Putamen (tissue), 1 donor: ENCODE results near the gene SOX6.

Experiments
- DNase-seq: peaks from one replicate; pipeline ENCODE4 v3.0.0-alpha.2; 2016; ENCODE audit warnings: low spot score

Gene SOX6

GRCh38 chr11:15957234-15957633 is 399.1 kb downstream of the SOX6 start:
- DNase-seq, result no peak

DNA sequence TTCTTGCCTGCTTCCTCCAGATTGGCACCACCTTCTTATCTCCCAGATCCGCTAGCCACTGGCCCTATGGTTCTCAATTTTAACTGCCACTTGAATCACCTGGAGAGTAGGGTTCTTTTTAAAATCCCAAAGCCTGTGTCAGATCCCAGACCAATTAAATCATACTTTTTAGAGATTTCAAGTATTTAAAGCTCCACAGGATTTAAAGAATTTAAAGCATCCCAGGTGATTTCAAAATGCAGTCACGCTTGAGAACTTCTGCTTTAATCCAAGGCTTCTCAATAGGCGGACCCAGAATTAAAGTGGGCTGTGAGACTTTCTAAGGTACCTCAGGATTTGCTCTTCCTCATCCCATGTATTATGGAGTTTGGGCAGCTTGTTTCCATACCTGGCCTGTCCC is 400.0 kb downstream of the SOX6 start:
- DNase-seq, result no peak

- no peak for DNase-seq
These were observed 400.8 kb downstream of the SOX6 start for GRCh38 chr11:15955595-15955994.

DNA sequence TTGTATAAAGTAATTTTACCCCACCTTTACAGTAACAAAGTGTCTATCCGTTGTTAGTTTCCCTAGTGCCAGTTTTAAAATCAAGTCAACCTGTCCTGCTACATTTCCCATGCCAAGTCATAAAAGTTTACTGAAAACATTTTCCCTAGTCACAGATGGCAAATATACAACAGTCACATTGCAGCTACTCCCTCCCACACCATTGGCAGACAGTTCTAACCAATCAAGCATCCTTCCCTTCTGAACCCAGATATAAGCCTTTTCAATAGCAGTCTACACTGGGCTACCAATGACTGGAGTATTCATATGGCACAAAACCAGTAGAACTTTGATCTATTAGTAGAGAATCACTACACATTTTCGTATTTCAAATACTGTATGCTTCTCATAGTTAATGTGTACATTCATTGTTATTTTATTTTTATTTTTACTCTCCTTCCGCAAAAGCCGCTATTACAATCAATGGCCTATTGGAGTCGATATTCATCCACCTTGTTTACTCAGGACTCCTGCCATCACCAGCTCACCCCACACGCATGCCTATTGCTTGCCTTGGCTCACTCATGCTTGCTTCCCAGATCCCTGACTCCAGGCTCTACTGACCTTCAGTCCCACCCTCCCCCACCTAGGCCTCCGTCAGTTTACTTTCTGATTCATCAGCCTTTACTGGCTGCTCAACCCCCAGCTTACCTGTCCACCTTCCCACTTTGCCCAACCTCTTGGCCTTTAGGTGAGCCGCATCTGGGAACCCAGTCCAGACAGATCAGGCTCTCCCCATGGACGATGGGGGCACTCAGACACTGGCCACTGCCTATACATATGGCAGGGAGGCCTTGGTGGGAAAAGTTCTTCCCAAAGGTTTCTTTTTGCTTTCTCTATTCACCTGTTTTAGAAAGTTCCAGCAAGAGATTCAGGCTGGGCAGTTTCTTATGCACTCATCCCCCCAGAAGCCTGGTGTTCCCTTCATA is 408.4 kb downstream of the SOX6 start:
- DNase-seq, result no peak

- DNase-seq, result no peak
These were observed 410.6 kb downstream of the SOX6 start for GRCh38 chr11:15945726-15946125.

DNA sequence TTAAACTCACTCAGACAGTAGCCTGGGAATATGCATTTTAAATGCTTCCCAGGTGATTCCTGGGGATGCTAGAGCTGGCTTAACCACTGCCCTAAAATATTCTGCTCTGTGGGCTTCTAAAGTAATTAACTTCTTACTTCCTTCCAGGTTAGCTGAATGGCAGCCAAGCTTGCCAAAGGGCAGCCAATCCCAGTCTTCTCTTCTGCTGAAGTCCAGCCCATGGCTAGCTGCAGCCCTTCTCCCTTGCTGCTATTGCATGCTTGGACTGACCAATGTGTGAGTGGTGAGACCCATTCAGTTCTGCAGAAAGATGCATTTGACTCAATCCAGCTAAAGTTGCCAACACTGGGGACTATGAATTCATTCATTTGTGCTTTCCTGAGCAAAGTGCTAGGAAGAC is 411.9 kb downstream of the SOX6 start:
- DNase-seq, result no peak

DNA sequence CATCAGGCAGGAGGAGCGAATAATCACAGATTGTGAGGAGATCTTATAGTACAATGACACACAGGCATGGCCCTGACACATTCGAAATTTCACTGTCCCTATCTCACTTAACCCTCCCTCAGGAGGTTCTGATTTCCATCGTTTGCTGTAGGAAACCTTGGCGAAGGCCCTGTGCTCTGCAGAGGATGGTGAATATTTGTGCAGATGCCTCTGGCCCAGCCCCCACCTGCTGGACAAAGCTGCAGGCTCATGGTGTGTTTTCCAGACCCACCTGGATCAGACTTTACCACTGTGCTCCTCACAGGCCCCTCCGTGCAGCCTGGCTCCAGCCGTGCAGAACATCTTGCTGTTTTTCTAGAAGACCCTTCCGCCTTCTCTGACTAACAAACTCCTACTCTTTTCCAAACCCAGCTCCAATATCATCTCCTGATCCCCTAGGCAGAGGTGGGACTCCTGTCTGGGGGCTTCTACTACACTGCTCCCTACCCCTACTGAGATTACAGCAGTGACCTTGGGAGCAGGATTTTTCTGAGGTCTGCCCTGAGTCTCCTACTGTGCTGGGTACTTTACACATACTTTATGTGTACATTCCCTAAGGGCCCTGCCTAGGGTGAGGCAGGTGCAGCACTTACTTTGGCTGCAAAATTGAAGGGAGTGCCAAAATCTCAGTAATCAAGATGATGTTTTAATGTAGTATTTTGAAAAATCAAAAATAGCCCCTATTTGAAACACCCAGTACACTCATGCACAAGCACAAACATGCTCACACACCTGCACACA is 412.7 kb downstream of the SOX6 start:
- DNase-seq, result no peak

- DNase-seq, result no peak
These were observed 413.4 kb downstream of the SOX6 start for GRCh38 chr11:15942936-15943335.

DNA sequence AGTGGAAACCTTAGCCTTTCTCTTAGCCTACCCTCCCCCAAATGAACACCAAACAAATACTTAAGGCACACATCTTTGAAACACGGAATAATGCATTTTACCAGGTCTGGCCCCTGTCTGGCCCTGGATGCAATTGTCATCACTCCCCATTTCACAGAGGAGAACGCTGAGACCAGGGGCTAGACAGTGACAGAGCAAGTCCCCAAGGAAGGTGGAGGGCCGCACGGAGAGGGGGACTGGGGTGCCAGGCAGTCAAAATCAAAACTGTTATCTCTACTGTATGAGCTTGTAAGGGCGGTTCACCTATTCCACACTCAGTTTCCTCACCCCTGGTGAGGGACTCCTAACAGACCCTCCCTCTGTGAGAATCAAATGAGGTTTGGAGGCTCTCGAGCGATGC is 414.2 kb downstream of the SOX6 start:
- no peak for DNase-seq

DNA sequence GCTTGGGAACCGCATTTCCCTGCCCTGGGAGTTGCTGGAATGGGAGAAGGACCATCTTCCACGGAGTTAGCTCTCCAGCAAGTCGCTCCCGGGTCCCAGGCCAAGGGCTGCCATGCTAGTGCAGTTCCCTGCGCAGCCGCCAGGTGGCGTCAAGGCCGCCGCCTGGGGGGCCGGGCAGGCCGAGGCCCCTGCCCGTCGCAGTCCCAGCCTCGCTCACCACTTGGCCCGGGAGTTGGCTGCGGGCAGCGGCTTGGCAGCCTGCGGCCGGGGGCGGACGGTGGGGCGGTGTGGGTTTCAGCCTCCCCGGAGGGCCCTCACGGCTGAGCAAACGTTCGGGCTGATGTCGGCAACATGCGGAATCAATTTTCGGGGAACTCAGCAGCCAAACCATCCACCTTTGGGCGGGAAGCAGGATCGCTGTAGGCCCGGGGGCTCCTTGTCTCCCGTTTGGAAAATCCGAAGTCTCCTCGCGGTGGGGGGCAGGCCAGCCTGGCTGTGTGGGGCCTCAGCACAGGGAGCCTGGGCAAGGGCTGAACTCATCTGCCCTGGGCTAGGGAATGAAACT is 415.1 kb downstream of the SOX6 start:
- no peak for DNase-seq

DNA sequence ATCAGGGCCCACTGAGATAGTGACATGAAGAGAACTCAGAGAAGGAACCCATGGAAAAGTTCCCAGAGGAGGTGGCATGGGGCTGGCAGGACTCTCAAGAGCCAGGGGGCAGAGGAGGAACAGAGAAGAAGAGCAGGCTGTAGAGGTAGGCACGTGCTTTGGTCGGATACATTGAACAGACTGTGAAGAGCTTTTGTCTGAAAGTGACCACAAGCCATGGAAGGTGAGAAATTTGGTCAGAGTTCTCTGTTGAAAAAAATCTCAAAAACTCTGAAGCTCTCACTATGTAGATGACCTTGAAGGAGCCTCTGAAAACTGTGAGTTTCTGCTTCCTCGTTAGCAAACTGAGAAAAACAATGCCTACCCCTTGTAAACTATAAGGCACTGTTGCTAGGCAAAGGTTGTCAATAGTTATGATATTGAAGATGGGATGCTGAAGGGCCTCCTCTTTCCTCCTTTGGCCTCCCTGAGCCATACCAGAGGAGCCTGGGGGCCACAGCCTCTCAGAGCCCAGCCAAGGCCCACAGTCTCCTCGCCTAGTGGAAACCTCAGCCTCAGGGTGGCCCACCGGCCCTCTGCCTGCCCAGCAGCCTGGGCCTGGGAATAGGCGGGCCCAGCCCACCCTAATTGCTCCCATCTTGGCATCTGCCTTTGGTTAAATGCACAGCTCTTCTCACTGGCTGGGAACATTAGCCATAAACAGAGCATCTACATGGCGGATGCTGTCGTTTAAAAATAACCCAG is 415.7 kb downstream of the SOX6 start:
- no peak for DNase-seq

DNA sequence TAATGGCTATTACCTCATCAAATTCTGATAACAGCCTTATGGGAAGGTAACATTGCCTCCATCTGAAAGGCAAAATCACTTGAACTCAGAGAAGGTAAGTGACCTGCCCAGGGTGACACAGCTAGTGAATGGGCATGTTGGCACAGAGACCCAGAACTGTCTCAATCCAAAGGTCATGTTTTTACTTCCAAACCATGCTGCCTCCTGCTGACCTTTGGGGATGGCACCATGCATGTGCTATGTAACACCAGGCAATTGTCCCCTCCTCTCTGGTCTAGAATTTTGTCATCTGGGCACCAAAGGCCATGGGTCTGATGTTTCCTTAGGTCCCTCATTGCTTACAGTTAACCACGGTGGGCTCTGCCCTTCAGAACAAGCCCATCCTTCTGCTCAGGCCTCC is 417.4 kb downstream of the SOX6 start:
- no peak for DNase-seq

GRCh38 chr11:15938121-15938611 is 418.2 kb downstream of the SOX6 start:
- DNase-seq, result no peak

DNA sequence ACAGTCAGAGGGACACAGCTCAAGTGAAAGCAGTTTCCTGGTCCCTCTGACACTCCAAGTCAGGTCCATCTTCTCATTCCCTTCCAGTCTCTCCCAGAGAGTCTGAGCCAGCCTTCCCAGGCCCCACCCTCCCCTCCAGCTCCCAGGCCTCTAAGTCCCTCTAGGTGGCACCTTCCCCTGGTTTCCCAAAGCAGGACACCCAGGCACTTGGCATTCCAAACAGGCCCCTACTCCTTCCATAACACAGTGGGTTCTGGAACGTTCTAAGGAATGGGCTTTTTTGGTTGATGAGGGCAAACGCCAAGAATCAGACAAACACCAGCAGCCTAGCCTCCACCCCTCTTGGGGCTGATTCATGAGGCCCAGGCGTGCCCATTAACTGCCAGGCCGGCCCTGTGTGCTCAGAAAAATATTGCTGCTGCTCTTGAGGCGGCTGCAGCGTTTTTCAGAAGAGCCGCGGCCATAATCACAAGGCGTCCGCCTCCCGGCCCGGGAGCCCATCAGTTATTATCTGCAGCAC is 418.7 kb downstream of the SOX6 start:
- no peak for DNase-seq

DNA sequence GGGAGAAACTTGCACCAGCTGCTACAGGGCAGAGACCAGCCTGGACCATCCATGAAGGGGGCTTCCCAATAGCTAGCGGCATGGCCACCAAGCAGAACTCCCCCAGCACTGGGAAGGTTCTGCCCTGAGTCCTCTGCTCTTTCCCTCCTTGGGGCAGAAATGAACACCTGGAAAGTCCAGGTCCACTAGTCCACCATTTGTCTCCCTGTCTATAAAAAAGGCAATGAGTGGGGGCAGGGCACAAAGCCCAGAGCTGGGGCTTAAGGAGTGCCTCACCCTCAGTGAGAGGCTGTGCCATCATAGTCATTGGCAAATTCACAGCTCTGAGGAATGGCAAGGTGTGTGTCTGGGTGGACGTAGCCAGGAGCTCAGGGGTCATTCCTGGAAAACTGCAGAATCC is 420.3 kb downstream of the SOX6 start:
- no peak for DNase-seq

- DNase-seq, result no peak
These were observed 421.0 kb downstream of the SOX6 start for GRCh38 chr11:15935373-15935772.

GRCh38 chr11:15933886-15934625 is 422.3 kb downstream of the SOX6 start:
- no peak for DNase-seq

DNA sequence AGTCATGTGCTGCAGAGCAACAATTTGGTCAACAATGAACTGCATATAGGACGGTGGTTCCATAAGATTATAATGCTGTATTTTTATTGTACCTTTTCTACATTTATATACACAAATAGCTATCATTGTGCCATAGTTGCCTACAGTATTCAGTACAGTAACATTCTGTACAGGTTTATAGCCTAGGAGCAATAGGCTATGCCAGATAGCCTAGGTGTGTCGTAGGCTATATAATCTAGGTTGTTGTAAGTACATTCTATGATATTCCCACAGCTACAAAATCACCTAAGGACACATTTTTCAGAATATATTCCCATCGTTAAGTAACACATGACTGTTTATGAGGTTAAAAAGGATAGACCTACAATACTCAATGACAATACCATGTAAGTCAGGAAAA is 423.9 kb downstream of the SOX6 start:
- no peak for DNase-seq

GRCh38 chr11:15931497-15931896 is 424.8 kb downstream of the SOX6 start:
- DNase-seq, result no peak

DNA sequence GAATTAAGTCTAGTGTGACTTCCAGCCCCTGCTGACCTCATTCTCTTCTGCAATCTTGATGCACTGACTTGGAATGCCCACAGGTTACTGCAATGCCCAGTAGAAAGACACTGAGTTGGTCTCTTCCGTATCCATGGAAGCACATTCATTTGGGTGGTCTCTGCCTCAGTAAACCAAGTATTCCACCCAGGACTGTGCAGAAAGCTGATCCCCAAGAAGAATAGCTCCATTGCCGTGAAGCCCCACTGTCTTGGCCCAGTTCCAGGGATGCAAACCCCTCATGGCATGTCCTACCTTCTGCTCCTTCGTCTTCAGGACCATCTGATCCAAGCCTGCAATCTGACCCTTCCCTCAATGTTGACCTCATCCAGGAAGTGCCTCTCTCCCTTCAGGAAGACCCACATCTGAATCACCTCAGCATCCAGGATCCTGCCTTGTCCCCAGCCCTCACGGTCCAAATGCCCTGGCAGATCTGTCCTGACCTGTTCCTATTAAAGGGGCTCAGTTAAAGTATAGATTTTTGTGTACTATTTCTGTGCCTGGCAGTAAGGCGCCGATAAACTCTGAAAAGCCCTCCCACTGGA is 425.8 kb downstream of the SOX6 start:
- no peak for DNase-seq
